GM12878 (cell line): ENCODE data around the gene CSTA. TPM values are rescaled to one million over a fixed set of nuclear protein-coding genes. Genes with fewer than 3 reads are reported as not detected.
A peak's percentile ranks its signal among the peaks of the same experiment; 100 is the strongest.

Experiments used
- ATAC-seq: fragments of 200-7000 bp; cut with Tn5 transposase; 3 replicates; pipeline ENCODE4 v1.9.1; 2020; ENCODE audit warnings: mild to moderate bottlenecking, moderate library complexity
- BruUV-seq: library from RNA; stranded (reverse); fragments of 400-500 nt; replicated peaks from 2 replicates; lab custom pipeline; 2021; lab: Mats Ljungman, UMichigan
- CTCF ChIA-PET: fragments of 300-600 bp; sonication (Branson Sonifier 250); formaldehyde crosslinking; extraction: SDS; loops from one replicate; lab custom pipeline; 2021; ENCODE audit warnings: inconsistent platforms; lab: Yijun Ruan, JAX
- POLR2A ChIA-PET: fragments of 350-600 bp; formaldehyde crosslinking; extraction: SDS; loops from one replicate; lab custom pipeline; 2021; ENCODE audit warnings: inconsistent platforms; lab: Charles Lee
- RAD21 ChIA-PET: fragments of 300-600 bp; sonication (Branson Sonifier 250); formaldehyde crosslinking; loops from one replicate; lab custom pipeline; 2023; ENCODE audit warnings: antibody characterized with exemption; ENCODE audit not compliant: unreplicated experiment; lab: Charles Lee
- SMC1A ChIA-PET: fragments of 300-600 bp; sonication (Branson Sonifier 250); formaldehyde crosslinking; loops from one replicate; lab custom pipeline; 2023; ENCODE audit not compliant: unreplicated experiment, uncharacterized antibody; lab: Charles Lee
- DNase-seq: peaks from one replicate; pipeline ENCODE4 v3.0.0-alpha.2; 2011; ENCODE audit warnings: low read depth, low spot score
- FAIRE-seq: peaks from 3 replicates; lab custom pipeline; 2011; peaks lifted over from hg19 to GRCh38; lab: Jason Lieb, UNC
- H2AFZ ChIP-seq: 2 replicates; pipeline ENCODE4 v1.6.0; 2011; ENCODE audit warnings: low read depth, low read length, control low read depth; ENCODE audit not compliant: control insufficient read depth
- H3K27ac ChIP-seq: 2 replicates; pipeline ENCODE4 v1.5.1; 2011; ENCODE audit warnings: control low read depth; ENCODE audit not compliant: control insufficient read depth, insufficient read depth
- H3K27me3 ChIP-seq, 2 experiments: replicated peaks in 1 of 2; 2 replicates each; pipeline versions ENCODE4 v1.6.0 to v1.6.1; 2011; ENCODE audit warnings: low read length in 1 of 2; ENCODE audit not compliant: control insufficient read depth in 2 of 2, insufficient read depth in 2 of 2
- H3K36me3 ChIP-seq, 2 experiments: 2 replicates each; pipeline ENCODE4 v1.5.1; 2011; ENCODE audit warnings: low read length in 1 of 2; ENCODE audit not compliant: control insufficient read depth in 2 of 2, insufficient read depth in 2 of 2
- H3K4me1 ChIP-seq: 2 replicates; pipeline ENCODE4 v1.6.1; 2011; ENCODE audit warnings: mild to moderate bottlenecking, low read length, moderate library complexity, mixed read lengths; ENCODE audit not compliant: control insufficient read depth, insufficient read depth
- H3K4me2 ChIP-seq: 2 replicates; pipeline ENCODE4 v1.6.0; 2011; ENCODE audit warnings: control low read depth; ENCODE audit not compliant: control insufficient read depth, insufficient read depth
- H3K4me3 ChIP-seq: fragments of 200-600 bp; sonication (generic); 2 replicates; pipeline ENCODE4 v1.5.1; 2016
- H3K79me2 ChIP-seq: 2 replicates; pipeline ENCODE4 v1.6.0; 2011; ENCODE audit warnings: low read length; ENCODE audit not compliant: control insufficient read depth, insufficient read depth
- H3K9ac ChIP-seq: 2 replicates; pipeline ENCODE4 v1.8.0; 2011; ENCODE audit warnings: low read length, control low read depth, mixed read lengths; ENCODE audit not compliant: control insufficient read depth, insufficient read depth
- H3K9me3 ChIP-seq: replicated peaks from 3 replicates; pipeline ENCODE4 v1.5.1; 2011; ENCODE audit warnings: mild to moderate bottlenecking, low read length; ENCODE audit not compliant: control insufficient read depth, insufficient read depth
- H4K20me1 ChIP-seq: 2 replicates; pipeline ENCODE4 v1.6.0; 2011; ENCODE audit not compliant: control insufficient read depth, insufficient read depth
- ASH2L ChIP-seq: fragments of 300-600, 200-600 bp; sonication (generic); IDR thresholded peaks from 2 replicates; pipeline ENCODE4 v1.6.1; 2017; ENCODE audit warnings: low read depth, mild to moderate bottlenecking, borderline replicate concordance
- CBX5 ChIP-seq: sonication (generic); IDR thresholded peaks from 2 replicates; pipeline ENCODE4 v1.6.1; 2016; ENCODE audit warnings: low read depth, moderate library complexity, mild to moderate bottlenecking, inconsistent platforms
- CHD1 ChIP-seq: IDR thresholded peaks from 2 replicates; pipeline ENCODE4 v1.6.1; 2012; ENCODE audit warnings: low read depth, low read length, improper control_type of control experiment
- EED ChIP-seq: sonication (generic); IDR thresholded peaks from 2 replicates; pipeline ENCODE4 v1.6.1; 2016; ENCODE audit warnings: antibody characterized with exemption, low read depth
- HDAC6 ChIP-seq: fragments of 200-600 bp; sonication (generic); IDR thresholded peaks from one replicate; pipeline ENCODE4 v1.8.0; 2017; ENCODE audit warnings: antibody characterized with exemption; ENCODE audit not compliant: unreplicated experiment
- KDM1A ChIP-seq: fragments of 200-600 bp; sonication (generic); IDR thresholded peaks from 2 replicates; pipeline ENCODE4 v1.6.1; 2016; ENCODE audit warnings: borderline replicate concordance
- NR2F1 ChIP-seq: fragments of 450-650 bp; conservative IDR thresholded peaks from 2 replicates; pipeline ENCODE4 v1.6.1; 2017; ENCODE audit warnings: mild to moderate bottlenecking
- PML ChIP-seq: IDR thresholded peaks from 2 replicates; pipeline ENCODE4 v1.6.1; 2012; ENCODE audit warnings: low read length, inconsistent platforms
- RUNX3 ChIP-seq: IDR thresholded peaks from 2 replicates; pipeline ENCODE4 v1.6.1; 2012; ENCODE audit warnings: low read length, inconsistent platforms
- SMC3 ChIP-seq: IDR thresholded peaks from 2 replicates; pipeline ENCODE4 v1.6.1; 2011; ENCODE audit warnings: low read length, improper control_type of control experiment, borderline replicate concordance
- SREBF1 ChIP-seq: IDR thresholded peaks from 2 replicates; pipeline ENCODE4 v1.6.1; 2012; ENCODE audit warnings: mild to moderate bottlenecking, low read length
- STAT3 ChIP-seq: IDR thresholded peaks from 2 replicates; pipeline ENCODE4 v1.6.1; 2011; ENCODE audit warnings: low read depth, low read length, improper control_type of control experiment
- TARDBP ChIP-seq: IDR thresholded peaks from 2 replicates; pipeline ENCODE4 v1.6.1; 2016; ENCODE audit warnings: borderline replicate concordance
- TBL1XR1 ChIP-seq: IDR thresholded peaks from 2 replicates; pipeline ENCODE4 v1.6.1; 2012; ENCODE audit warnings: low read depth, low read length, improper control_type of control experiment
- ZNF24 ChIP-seq: fragments of 450-650 bp; IDR thresholded peaks from 2 replicates; pipeline ENCODE4 v1.6.1; 2017; ENCODE audit warnings: antibody characterized with exemption, mild to moderate bottlenecking
- in situ Hi-C: fragments of 300-500 bp; cut with MboI; formaldehyde crosslinking; loops from 9 replicates; pipeline ENCODE4 v1.14.3; 2018; ENCODE audit warnings: mixed read lengths
- intact Hi-C: fragments of 100-400 bp; cut with micrococcal nuclease; formaldehyde crosslinking; loops from one replicate; pipeline ENCODE4 v1.14.2; 2022; ENCODE audit not compliant: unreplicated experiment
- polyA plus RNA-seq, 11 experiments: library from polyadenylated mRNA; depleted of rRNA in 4 of 11; unstranded in 6 of 11; stranded (reverse) in 5 of 11; fragments of >200 nt; fragmentation: Nextera tagmentation in 4 of 11; fragmentation: Illumina TruSeq in 1 of 11; extraction: Ambion mirVana in 4 of 11; extraction: Trizol in 1 of 11; gene quantifications; 1 replicate in 1 of 11; 2 replicates in 10 of 11; pipeline versions ENCODE4 v1.2.1 to v1.2.3, GENCODE V29; 2011 to 2016; ENCODE audit warnings: inconsistent platforms in 2 of 11, missing spikeins in 2 of 11, low read depth in 1 of 11
- total RNA-seq, 4 experiments: library from RNA; depleted of rRNA in 3 of 4; stranded (reverse); fragments of >200 nt in 3 of 4; fragmentation: Illumina TruSeq in 1 of 4; extraction: Trizol in 1 of 4; gene quantifications; 2 replicates each; pipeline versions ENCODE4 v1.2.1 to v1.2.3, GENCODE V29; 2013 to 2021
- TF ChIP-seq, protein P1 (sequence below): fragments of 450-650 bp; IDR thresholded peaks from 2 replicates; pipeline ENCODE4 v1.6.1; 2016; ENCODE audit warnings: mild to moderate bottlenecking
- TF ChIP-seq, protein P2 (sequence below): fragments of 450-650 bp; IDR thresholded peaks from 2 replicates; pipeline ENCODE4 v1.6.1; 2017; ENCODE audit warnings: mild to moderate bottlenecking
- TF ChIP-seq, protein P3 (sequence below): fragments of 450-650 bp; conservative IDR thresholded peaks from 2 replicates; pipeline ENCODE4 v1.6.1; 2017; ENCODE audit warnings: mild to moderate bottlenecking, moderate library complexity
- TF ChIP-seq, protein P4 (sequence below): fragments of 450-650 bp; IDR thresholded peaks from 2 replicates; pipeline ENCODE4 v1.6.1; 2017; ENCODE audit warnings: mild to moderate bottlenecking, low read depth, inconsistent platforms; ENCODE audit not compliant: poor library complexity, severe bottlenecking

The CSTA gene
- total and polyA plus RNA-seq, 10 of the 15 experiments (the other 5 are each of a cell fraction or from before 2014, with no cell fraction given) = 1.8 to 6.7 (median 3.4) TPM

DNA sequence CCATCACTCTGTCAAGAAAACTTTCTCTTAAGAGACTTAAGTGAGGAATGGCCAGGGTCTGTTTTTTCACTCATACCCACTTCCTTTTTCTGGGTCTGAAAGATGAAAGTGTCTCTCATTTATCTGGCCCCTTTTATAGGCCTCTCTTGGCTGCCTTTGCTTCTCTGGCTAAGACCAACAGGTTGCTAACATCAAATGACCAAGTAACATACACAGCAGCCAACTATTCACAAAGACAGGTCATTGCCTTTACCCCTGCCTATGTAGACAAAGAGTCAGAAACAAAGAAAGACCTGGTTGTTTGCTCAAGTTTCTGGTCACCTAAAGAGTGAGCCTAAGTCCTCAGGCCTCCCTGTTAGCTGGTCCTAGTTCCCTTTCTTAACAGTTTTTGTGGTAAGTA, 24.0 kb upstream of the CSTA start:
- ChIA-PET POLR2A (interaction anchor here (1.0 kb wide), 1 partner anchor 35 kb away, joined by 4 read pairs; no protein-coding TSS in a partner anchor), RAD21 (interaction anchor here (0.7 to 4.6 kb wide), 10 partner anchors 21 to 305 kb away, joined by 3 to 81 read pairs (median 6); no protein-coding TSS in a partner anchor), SMC1A (interaction anchor here (0.9 to 10.0 kb wide), 16 partner anchors 18 to 418 kb away, joined by 3 to 204 read pairs (median 6); partner anchors contain the start of gene FAM162A), CTCF (interaction anchor here (0.9 to 7.4 kb wide), 16 partner anchors 10 to 378 kb away, joined by 3 to 192 read pairs (median 8); partner anchors contain the start of gene MIX23)
- no TSS peak for BruUV-seq
- Histone ChIP-seq H3K79me2 (no peaks in the 10 kb centered on the region), H3K4me3 (no peak overlapping the region), H3K27me3 (no peaks in the 10 kb centered on the region), H3K27ac (peak overlapping the region; percentile 86), H4K20me1 (no peaks in the 10 kb centered on the region), H3K4me2 (peak overlapping the region; percentile 79), H3K4me1 (peaks cover 46% of the 10 kb centered on the region), H3K9ac (peak overlapping the region; percentile 39; the same call in 1 of the 2 replicates), H3K9me3 (peaks cover 1% of the 10 kb centered on the region), H2AFZ (peak overlapping the region; percentile 78), H3K36me3 (no peaks in the 10 kb centered on the region)
- DNase-seq (peak; percentile 70), FAIRE-seq (peak; percentile 88), ATAC-seq (peak; percentile 76)
- in situ Hi-C loops (loop anchor here (5.0 kb wide), 1 partner anchor 199 kb away; no protein-coding TSS in a partner anchor), intact Hi-C loops (loop anchor here (2.0 kb wide), 1 partner anchor 752 kb away; no protein-coding TSS in a partner anchor)
- TF ChIP-seq, protein P1, sequence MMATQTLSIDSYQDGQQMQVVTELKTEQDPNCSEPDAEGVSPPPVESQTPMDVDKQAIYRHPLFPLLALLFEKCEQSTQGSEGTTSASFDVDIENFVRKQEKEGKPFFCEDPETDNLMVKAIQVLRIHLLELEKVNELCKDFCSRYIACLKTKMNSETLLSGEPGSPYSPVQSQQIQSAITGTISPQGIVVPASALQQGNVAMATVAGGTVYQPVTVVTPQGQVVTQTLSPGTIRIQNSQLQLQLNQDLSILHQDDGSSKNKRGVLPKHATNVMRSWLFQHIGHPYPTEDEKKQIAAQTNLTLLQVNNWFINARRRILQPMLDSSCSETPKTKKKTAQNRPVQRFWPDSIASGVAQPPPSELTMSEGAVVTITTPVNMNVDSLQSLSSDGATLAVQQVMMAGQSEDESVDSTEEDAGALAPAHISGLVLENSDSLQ = peak; percentile 26; the same call in 1 of the 2 replicates
- TF ChIP-seq ZNF24 = peak; percentile 89
- no peak for TF ChIP-seq STAT3
- TF ChIP-seq, protein P2, sequence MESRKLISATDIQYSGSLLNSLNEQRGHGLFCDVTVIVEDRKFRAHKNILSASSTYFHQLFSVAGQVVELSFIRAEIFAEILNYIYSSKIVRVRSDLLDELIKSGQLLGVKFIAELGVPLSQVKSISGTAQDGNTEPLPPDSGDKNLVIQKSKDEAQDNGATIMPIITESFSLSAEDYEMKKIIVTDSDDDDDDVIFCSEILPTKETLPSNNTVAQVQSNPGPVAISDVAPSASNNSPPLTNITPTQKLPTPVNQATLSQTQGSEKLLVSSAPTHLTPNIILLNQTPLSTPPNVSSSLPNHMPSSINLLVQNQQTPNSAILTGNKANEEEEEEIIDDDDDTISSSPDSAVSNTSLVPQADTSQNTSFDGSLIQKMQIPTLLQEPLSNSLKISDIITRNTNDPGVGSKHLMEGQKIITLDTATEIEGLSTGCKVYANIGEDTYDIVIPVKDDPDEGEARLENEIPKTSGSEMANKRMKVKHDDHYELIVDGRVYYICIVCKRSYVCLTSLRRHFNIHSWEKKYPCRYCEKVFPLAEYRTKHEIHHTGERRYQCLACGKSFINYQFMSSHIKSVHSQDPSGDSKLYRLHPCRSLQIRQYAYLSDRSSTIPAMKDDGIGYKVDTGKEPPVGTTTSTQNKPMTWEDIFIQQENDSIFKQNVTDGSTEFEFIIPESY = no peak
- TF ChIP-seq, protein P3, sequence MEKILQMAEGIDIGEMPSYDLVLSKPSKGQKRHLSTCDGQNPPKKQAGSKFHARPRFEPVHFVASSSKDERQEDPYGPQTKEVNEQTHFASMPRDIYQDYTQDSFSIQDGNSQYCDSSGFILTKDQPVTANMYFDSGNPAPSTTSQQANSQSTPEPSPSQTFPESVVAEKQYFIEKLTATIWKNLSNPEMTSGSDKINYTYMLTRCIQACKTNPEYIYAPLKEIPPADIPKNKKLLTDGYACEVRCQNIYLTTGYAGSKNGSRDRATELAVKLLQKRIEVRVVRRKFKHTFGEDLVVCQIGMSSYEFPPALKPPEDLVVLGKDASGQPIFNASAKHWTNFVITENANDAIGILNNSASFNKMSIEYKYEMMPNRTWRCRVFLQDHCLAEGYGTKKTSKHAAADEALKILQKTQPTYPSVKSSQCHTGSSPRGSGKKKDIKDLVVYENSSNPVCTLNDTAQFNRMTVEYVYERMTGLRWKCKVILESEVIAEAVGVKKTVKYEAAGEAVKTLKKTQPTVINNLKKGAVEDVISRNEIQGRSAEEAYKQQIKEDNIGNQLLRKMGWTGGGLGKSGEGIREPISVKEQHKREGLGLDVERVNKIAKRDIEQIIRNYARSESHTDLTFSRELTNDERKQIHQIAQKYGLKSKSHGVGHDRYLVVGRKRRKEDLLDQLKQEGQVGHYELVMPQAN = no peak
- TF ChIP-seq PML = no peak
- no peak for TF ChIP-seq KDM1A
- TF ChIP-seq TBL1XR1 = peak; percentile 28; the same call in 1 of the 2 replicates
- TF ChIP-seq CHD1 = no peak
- TF ChIP-seq, protein P4, sequence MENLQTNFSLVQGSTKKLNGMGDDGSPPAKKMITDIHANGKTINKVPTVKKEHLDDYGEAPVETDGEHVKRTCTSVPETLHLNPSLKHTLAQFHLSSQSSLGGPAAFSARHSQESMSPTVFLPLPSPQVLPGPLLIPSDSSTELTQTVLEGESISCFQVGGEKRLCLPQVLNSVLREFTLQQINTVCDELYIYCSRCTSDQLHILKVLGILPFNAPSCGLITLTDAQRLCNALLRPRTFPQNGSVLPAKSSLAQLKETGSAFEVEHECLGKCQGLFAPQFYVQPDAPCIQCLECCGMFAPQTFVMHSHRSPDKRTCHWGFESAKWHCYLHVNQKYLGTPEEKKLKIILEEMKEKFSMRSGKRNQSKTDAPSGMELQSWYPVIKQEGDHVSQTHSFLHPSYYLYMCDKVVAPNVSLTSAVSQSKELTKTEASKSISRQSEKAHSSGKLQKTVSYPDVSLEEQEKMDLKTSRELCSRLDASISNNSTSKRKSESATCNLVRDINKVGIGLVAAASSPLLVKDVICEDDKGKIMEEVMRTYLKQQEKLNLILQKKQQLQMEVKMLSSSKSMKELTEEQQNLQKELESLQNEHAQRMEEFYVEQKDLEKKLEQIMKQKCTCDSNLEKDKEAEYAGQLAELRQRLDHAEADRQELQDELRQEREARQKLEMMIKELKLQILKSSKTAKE = no peak
- no peak for TF ChIP-seq HDAC6
- no peak for TF ChIP-seq SREBF1
- no peak for TF ChIP-seq TARDBP
- no peak for TF ChIP-seq SMC3
- TF ChIP-seq NR2F1 = no peak
- TF ChIP-seq ASH2L = no peak
- TF ChIP-seq RUNX3 = peak; percentile 73
- no peak for TF ChIP-seq CBX5
- TF ChIP-seq EED = peak; percentile 20; the same call in 1 of the 2 replicates
